ENCODE measurements around the gene PURB.

The PURB gene

DNA sequence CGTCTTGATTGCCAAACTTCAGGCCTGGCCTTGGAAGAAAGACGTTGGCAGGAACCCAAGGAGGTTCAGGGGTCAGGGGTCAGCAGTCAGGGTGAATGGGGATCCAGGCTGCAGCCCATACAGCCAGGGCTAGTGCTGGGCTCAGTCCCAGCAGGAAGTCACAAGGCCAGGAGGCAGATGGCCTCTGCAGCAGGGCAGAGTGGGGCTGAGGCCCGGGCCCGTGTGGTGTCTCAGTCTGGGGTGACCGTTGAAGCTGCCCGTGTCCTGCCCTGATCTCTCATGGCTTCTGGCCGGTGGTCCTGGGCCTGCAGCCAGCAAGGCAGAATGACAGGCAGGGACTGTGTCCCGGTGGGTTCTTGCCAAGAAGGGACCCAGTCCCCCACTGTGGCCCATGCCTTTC lies 26.6 kb upstream of the PURB start:
- Histone ChIP-seq H3K9ac (ENCODE audit: low read depth, low read length) (no peak overlapping the region), H3K27ac (ENCODE audit: low read length) (no peak overlapping the region), H3K4me3 (ENCODE audit: low read length) (no peak overlapping the region), H3K27me3 (ENCODE audit: insufficient read depth, low read length) (no peaks in the 10 kb centered on the region), H3K36me3 (ENCODE audit: insufficient read depth, low read depth, low read length) (no peaks in the 10 kb centered on the region), H3K9me3 (ENCODE audit: insufficient read depth, low read depth, low read length) (no peaks in the 10 kb centered on the region), H3K4me1 (ENCODE audit: insufficient read depth, low read length) (no peaks in the 10 kb centered on the region)

GRCh38 chr7:44909596-44910389 lies 24.5 kb upstream of the PURB start:
- no peak overlapping the region for H3K4me3 ChIP-seq (ENCODE audit: low read length)
- H3K27me3 ChIP-seq (ENCODE audit: insufficient read depth, low read length) = no peaks in the 10 kb centered on the region
- no peak overlapping the region for H3K9ac ChIP-seq (ENCODE audit: low read depth, low read length)

GRCh38 chr7:44906965-44907364 lies 21.6 kb upstream of the PURB start:
- Histone ChIP-seq H3K4me1 (ENCODE audit: insufficient read depth, low read length) (no peaks in the 10 kb centered on the region), H3K9ac (ENCODE audit: low read depth, low read length) (no peak overlapping the region), H3K4me3 (ENCODE audit: low read length) (no peak overlapping the region), H3K27me3 (ENCODE audit: insufficient read depth, low read length) (no peaks in the 10 kb centered on the region), H3K9me3 (ENCODE audit: insufficient read depth, low read depth, low read length) (no peaks in the 10 kb centered on the region), H3K27ac (ENCODE audit: low read length) (no peak overlapping the region), H3K36me3 (ENCODE audit: insufficient read depth, low read depth, low read length) (no peaks in the 10 kb centered on the region)

More at GRCh38 chr7:44909596-44910389, 24.5 kb upstream of the PURB start:
- no peaks in the 10 kb centered on the region for H3K36me3 ChIP-seq (ENCODE audit: insufficient read depth, low read depth, low read length)
- no peaks in the 10 kb centered on the region for H3K9me3 ChIP-seq (ENCODE audit: insufficient read depth, low read depth, low read length)
- no peak overlapping the region for H3K27ac ChIP-seq (ENCODE audit: low read length)
- H3K4me1 ChIP-seq (ENCODE audit: insufficient read depth, low read length) = no peaks in the 10 kb centered on the region

DNA sequence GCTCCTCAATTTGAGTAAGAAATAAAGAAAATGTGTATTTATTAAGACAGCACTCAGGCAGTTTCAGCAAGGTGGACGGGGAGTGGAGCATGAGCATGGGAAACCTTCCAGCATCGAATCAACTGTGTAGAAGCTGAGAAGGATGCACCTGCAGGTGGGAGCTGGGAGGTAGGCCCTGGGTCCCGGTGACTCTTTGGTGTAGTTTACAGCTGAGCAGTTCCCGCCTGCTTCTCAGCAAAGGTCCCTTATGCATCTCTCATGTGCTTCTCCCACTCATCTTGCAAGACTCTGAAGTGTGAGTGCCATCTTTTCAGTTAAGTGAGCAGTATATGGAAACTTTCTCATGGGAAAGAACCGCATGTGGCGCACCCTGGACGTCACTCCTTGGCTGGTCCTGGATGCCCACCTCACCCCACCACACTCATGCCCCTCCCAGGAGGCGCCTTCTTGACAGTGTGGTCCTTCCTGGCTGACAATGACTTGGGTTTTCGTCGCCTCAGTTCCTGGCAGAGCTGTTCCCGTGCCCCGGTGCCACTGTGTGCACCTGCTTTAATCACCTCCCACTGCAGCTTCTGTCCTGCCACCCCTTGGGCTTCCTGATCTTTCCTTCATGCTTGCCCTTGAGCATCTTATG lies 19.8 kb upstream of the PURB start:
- no peaks in the 10 kb centered on the region for H3K4me1 ChIP-seq (ENCODE audit: insufficient read depth, low read length)
- no peaks in the 10 kb centered on the region for H3K36me3 ChIP-seq (ENCODE audit: insufficient read depth, low read depth, low read length)
- no peak overlapping the region for H3K9ac ChIP-seq (ENCODE audit: low read depth, low read length)
- H3K9me3 ChIP-seq (ENCODE audit: insufficient read depth, low read depth, low read length) = no peaks in the 10 kb centered on the region
- no peak overlapping the region for H3K4me3 ChIP-seq (ENCODE audit: low read length)
- no peak overlapping the region for H3K27ac ChIP-seq (ENCODE audit: low read length)
- no peaks in the 10 kb centered on the region for H3K27me3 ChIP-seq (ENCODE audit: insufficient read depth, low read length)

DNA sequence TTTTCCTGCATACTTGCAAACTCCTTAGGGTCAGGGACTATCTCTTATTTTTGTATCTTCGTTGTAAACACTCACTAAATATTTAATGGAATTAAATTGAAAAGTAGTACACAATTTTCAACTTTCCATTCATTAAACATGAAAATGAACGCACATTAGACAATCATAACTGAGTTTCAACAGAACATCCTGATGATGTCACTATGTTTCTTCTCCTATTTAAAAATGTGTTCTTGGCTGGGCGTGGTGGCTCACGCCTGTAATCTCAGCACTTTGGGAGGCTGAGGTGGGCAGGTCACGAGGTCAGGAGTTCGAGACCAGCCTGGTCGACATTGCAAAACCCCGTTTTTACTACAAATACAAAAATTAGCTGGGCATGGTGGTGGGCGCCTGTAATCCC lies 14.1 kb upstream of the PURB start:
- H3K9ac ChIP-seq (ENCODE audit: low read depth, low read length) = no peak overlapping the region
- no peaks in the 10 kb centered on the region for H3K27me3 ChIP-seq (ENCODE audit: insufficient read depth, low read length)
- H3K9me3 ChIP-seq (ENCODE audit: insufficient read depth, low read depth, low read length) = no peaks in the 10 kb centered on the region
- no peaks in the 10 kb centered on the region for H3K36me3 ChIP-seq (ENCODE audit: insufficient read depth, low read depth, low read length)
- H3K27ac ChIP-seq (ENCODE audit: low read length) = no peak overlapping the region
- no peaks in the 10 kb centered on the region for H3K4me1 ChIP-seq (ENCODE audit: insufficient read depth, low read length)
- H3K4me3 ChIP-seq (ENCODE audit: low read length) = no peak overlapping the region

- H3K27ac ChIP-seq (ENCODE audit: low read length) = no peak overlapping the region
These were observed 12.7 kb upstream of the PURB start for GRCh38 chr7:44898039-44898438.

GRCh38 chr7:44897309-44897708 lies 12.0 kb upstream of the PURB start:
- no peaks in the 10 kb centered on the region for H3K4me1 ChIP-seq (ENCODE audit: insufficient read depth, low read length)
- H3K9ac ChIP-seq (ENCODE audit: low read depth, low read length) = no peak overlapping the region
- no peaks in the 10 kb centered on the region for H3K27me3 ChIP-seq (ENCODE audit: insufficient read depth, low read length)
- no peaks in the 10 kb centered on the region for H3K36me3 ChIP-seq (ENCODE audit: insufficient read depth, low read depth, low read length)
- H3K27ac ChIP-seq (ENCODE audit: low read length) = no peak overlapping the region
- no peaks in the 10 kb centered on the region for H3K9me3 ChIP-seq (ENCODE audit: insufficient read depth, low read depth, low read length)
- no peak overlapping the region for H3K4me3 ChIP-seq (ENCODE audit: low read length)

More at GRCh38 chr7:44898039-44898438, 12.7 kb upstream of the PURB start:
- Histone ChIP-seq H3K9me3 (ENCODE audit: insufficient read depth, low read depth, low read length) (no peaks in the 10 kb centered on the region), H3K9ac (ENCODE audit: low read depth, low read length) (no peak overlapping the region), H3K27me3 (ENCODE audit: insufficient read depth, low read length) (no peaks in the 10 kb centered on the region), H3K36me3 (ENCODE audit: insufficient read depth, low read depth, low read length) (no peaks in the 10 kb centered on the region), H3K4me1 (ENCODE audit: insufficient read depth, low read length) (no peaks in the 10 kb centered on the region), H3K4me3 (ENCODE audit: low read length) (no peak overlapping the region)

GRCh38 chr7:44894888-44895580 lies 9.7 kb upstream of the PURB start:
- no peak overlapping the region for H3K4me3 ChIP-seq (ENCODE audit: low read length)
- no peaks in the 10 kb centered on the region for H3K36me3 ChIP-seq (ENCODE audit: insufficient read depth, low read depth, low read length)
- H3K9ac ChIP-seq (ENCODE audit: low read depth, low read length) = no peak overlapping the region
- no peak overlapping the region for H3K27ac ChIP-seq (ENCODE audit: low read length)
- H3K27me3 ChIP-seq (ENCODE audit: insufficient read depth, low read length) = no peaks in the 10 kb centered on the region
- no peaks in the 10 kb centered on the region for H3K4me1 ChIP-seq (ENCODE audit: insufficient read depth, low read length)
- no peaks in the 10 kb centered on the region for H3K9me3 ChIP-seq (ENCODE audit: insufficient read depth, low read depth, low read length)

DNA sequence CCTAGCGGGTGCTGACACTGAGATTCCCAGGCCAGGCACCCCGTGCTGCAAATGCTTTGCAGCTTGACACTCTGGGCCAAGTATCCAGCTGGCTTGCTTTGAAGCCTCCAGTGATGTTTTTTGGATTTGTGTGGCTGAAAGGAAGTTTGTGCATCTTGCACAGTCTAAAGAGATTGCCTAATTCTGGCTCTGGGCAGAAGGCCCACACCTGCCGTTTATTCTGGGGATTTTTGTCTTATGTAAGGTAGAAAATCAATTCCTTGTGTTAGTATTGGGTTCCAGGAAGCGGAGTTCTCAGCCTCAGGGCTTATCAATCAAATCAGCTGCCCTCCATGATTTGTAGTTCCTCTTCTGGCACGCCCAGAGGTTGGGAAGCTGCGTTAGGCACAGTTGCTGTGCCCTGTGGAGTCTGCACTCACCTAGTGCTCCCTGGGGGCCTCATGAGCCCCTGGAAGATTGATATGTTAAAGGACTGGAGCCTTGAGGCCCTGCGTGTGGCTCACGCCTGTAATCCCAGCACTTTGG lies 8.4 kb upstream of the PURB start:
- Histone ChIP-seq H3K27me3 (ENCODE audit: insufficient read depth, low read length) (no peaks in the 10 kb centered on the region), H3K4me3 (ENCODE audit: low read length) (no peak overlapping the region), H3K9ac (ENCODE audit: low read depth, low read length) (no peak overlapping the region), H3K4me1 (ENCODE audit: insufficient read depth, low read length) (no peaks in the 10 kb centered on the region), H3K9me3 (ENCODE audit: insufficient read depth, low read depth, low read length) (no peaks in the 10 kb centered on the region), H3K36me3 (ENCODE audit: insufficient read depth, low read depth, low read length) (no peaks in the 10 kb centered on the region), H3K27ac (ENCODE audit: low read length) (no peak overlapping the region)

DNA sequence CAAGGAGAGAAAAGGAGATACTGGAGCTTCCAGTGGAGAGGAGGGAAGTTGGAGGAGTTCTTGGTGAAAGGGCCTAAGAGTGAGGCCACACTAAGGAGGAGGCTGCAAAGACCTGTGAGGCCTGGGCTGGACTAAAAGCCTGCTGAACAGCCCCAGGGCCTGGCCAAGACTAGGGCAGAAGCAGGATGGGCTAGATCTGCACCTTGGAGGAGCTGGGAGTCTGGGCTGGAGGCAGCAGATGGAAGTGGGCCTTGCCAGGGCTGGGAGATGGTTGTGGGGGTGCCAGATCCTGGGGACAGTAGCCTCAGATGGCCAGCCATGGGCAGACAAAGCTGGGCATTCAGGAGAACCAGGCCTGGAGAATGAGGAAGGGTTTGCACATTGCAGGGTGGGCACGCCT lies 6.5 kb upstream of the PURB start:
- Histone ChIP-seq H3K4me3 (ENCODE audit: low read length) (no peak overlapping the region), H3K4me1 (ENCODE audit: insufficient read depth, low read length) (no peaks in the 10 kb centered on the region), H3K9me3 (ENCODE audit: insufficient read depth, low read depth, low read length) (no peaks in the 10 kb centered on the region), H3K27ac (ENCODE audit: low read length) (no peak overlapping the region), H3K9ac (ENCODE audit: low read depth, low read length) (no peak overlapping the region), H3K27me3 (ENCODE audit: insufficient read depth, low read length) (no peaks in the 10 kb centered on the region), H3K36me3 (ENCODE audit: insufficient read depth, low read depth, low read length) (no peaks in the 10 kb centered on the region)

- no peaks in the 10 kb centered on the region for H3K27me3 ChIP-seq (ENCODE audit: insufficient read depth, low read length)
- H3K9ac ChIP-seq (ENCODE audit: low read depth, low read length) = no peak overlapping the region
- H3K27ac ChIP-seq (ENCODE audit: low read length) = no peak overlapping the region
- no peak overlapping the region for H3K4me3 ChIP-seq (ENCODE audit: low read length)
- H3K9me3 ChIP-seq (ENCODE audit: insufficient read depth, low read depth, low read length) = no peaks in the 10 kb centered on the region
- H3K4me1 ChIP-seq (ENCODE audit: insufficient read depth, low read length) = no peaks in the 10 kb centered on the region
- H3K36me3 ChIP-seq (ENCODE audit: insufficient read depth, low read depth, low read length) = no peaks in the 10 kb centered on the region
These were observed 6.0 kb upstream of the PURB start for GRCh38 chr7:44891372-44891771.
